ENCODE results near the gene PTX3.

DNA sequence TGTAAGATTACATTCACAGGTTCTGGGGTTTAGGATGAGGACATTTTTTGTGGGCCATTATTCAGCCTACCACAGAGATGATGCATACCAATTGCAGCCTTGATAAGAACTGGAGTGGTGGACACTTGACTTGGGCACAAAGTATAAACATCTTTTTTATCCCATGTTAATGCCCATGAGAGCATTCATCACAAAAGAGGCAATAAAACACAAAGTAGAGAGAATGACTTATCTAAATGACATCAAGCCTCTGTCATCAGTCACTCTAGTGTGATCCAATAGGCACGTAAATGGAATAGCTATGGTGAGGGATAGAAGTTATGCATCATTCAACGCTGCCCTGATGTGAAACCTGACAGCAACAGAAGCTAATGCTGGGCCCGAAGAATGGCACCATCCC lies 40.8 kb downstream of the PTX3 start:
- no peak for TF ChIP-seq CTCF (conservative IDR thresholded peaks at IDR 0.05)
- TF ChIP-seq ZFX (IDR thresholded peaks at IDR 0.05), result no peak

Measured in C4-2B (cell line).